Body of pancreas (tissue), 4 donors: ENCODE measurements around the gene SMARCB1. TPM values are rescaled to one million over a fixed set of nuclear protein-coding genes. Genes with fewer than 3 reads are reported as not detected.

Experiments used
- ATAC-seq: fragments of 150-250 bp; one replicate; pipeline ENCODE4 v1.9.1; 2016
- DNase-seq, 4 donors: peaks; one replicate each; pipeline ENCODE4 v3.0.0-alpha.2; 2019
- H3K27ac ChIP-seq, 4 donors: fragments of 200-600 bp; sonication (generic); 1 replicate in 3 of 4; 2 replicates in 1 of 4; pipeline versions ENCODE4 v1.5.1 to v1.6.1; 2016 to 2019; ENCODE audit warnings: mild to moderate bottlenecking in 1 of 4, mixed read lengths in 1 of 4, moderate library complexity in 1 of 4
- H3K27me3 ChIP-seq, 2 donors: fragments of 200-600 bp; sonication (generic); one replicate each; pipeline ENCODE4 v1.6.0; 2016; ENCODE audit warnings: mild to moderate bottlenecking in 1 of 2
- H3K36me3 ChIP-seq, 2 donors: fragments of 200-600 bp; sonication (generic); replicated peaks in 1 of 2; 2 replicates each; pipeline ENCODE4 v1.5.1; 2016; ENCODE audit warnings: low read depth in 2 of 2; ENCODE audit not compliant: insufficient read depth in 1 of 2
- H3K4me1 ChIP-seq: fragments of 200-600 bp; sonication (generic); one replicate; pipeline ENCODE4 v1.6.0; 2016
- H3K4me3 ChIP-seq, 2 donors: fragments of 200-600 bp; sonication (generic); 1 replicate in 1 of 2; 2 replicates in 1 of 2; pipeline ENCODE4 v1.5.1; 2016 to 2019
- H3K9me3 ChIP-seq, 3 donors: fragments of 200-600 bp; sonication (generic); 1 replicate in 2 of 3; 2 replicates in 1 of 3; pipeline ENCODE4 v1.5.1; 2016
- POLR2A ChIP-seq, 3 donors: fragments of 450-650 bp; IDR thresholded peaks; one replicate each; pipeline ENCODE4 v1.6.1; 2016; ENCODE audit warnings: antibody characterized with exemption in 3 of 3, mild to moderate bottlenecking in 2 of 3
- WGBS, 2 donors: methylation state at CpG; one replicate each; pipeline ENCODE4 v1.1.5; 2017; 5-methylcytosine and 5-hydroxymethylcytosine counted together
- intact Hi-C: fragments of 100-400 bp; cut with DNase I; formaldehyde crosslinking; loops from one replicate; pipeline ENCODE4 v1.15.1; 2023
- total RNA-seq, 2 donors: library from RNA; depleted of rRNA; stranded (reverse); fragments of >200 nt; gene quantifications; one replicate each; pipeline ENCODE4 v1.1.0, GENCODE V29; 2016
- TF ChIP-seq, protein P1 (sequence below), 7 experiments: fragments of 450-650 bp in 4 of 7; fragments of 200-600 bp in 3 of 7; sonication (generic) in 3 of 7; IDR thresholded peaks; one replicate each; pipeline ENCODE4 v1.5.1; 2016 to 2019; ENCODE audit warnings: antibody characterized with exemption in 7 of 7

Gene SMARCB1
- 100 to 1,000 TPM in 1 of 2 donors, 10 to 100 TPM in 1; 40.2 to 119 TPM for total RNA-seq

DNA sequence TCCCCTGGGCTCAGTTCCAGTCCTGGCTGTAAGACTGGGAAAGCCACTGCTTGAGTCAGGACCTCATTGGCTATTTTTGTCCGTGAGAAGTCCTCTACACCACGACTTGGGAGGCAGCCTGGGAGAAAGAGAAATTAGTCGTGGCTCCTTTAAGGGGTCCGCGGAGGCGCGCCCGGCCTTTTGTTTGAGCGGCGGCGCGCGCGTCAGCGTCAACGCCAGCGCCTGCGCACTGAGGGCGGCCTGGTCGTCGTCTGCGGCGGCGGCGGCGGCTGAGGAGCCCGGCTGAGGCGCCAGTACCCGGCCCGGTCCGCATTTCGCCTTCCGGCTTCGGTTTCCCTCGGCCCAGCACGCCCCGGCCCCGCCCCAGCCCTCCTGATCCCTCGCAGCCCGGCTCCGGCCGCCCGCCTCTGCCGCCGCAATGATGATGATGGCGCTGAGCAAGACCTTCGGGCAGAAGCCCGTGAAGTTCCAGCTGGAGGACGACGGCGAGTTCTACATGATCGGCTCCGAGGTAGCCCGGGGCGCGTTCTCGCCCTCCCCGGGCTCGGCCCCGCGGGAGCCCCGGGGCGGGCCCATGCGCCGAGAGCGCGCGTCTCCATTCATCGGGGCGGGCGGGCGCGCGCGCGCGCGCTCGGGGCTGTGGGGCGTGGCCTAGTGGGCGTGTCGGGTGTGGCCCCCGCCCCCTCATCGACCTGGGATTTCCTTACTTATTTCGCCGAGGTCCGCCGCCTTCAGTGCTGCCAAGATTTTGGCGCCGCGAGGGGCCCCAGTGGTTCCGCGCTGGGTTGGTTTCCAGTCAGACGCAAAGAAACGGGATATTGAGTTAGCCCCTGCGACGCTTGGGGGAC lies at the start of gene SMARCB1:
TSS of gene SMARCB1 (plus strand) at position 215 of the 848 bp plus-strand sequence. CDS start at position 419, 204 bp downstream.
- Histone ChIP-seq H3K27me3 (no peaks in the 10 kb centered on the region), H3K36me3 (no peaks in the 10 kb centered on the region), H3K4me3 (peak within 1 kb of the TSS; percentile 77 to 79), H3K9me3 (no peaks in the 10 kb centered on the region), H3K27ac (peak within 1 kb of the TSS; percentile 96 to 100 (median 98)), H3K4me1 (peaks cover 49% of the 10 kb centered on the region)
- intact Hi-C loops: no loop called here
- TF ChIP-seq POLR2A (IDR thresholded peaks at IDR 0.05): peak; percentile 76 to 87 (median 81)
- TF ChIP-seq, protein P1, sequence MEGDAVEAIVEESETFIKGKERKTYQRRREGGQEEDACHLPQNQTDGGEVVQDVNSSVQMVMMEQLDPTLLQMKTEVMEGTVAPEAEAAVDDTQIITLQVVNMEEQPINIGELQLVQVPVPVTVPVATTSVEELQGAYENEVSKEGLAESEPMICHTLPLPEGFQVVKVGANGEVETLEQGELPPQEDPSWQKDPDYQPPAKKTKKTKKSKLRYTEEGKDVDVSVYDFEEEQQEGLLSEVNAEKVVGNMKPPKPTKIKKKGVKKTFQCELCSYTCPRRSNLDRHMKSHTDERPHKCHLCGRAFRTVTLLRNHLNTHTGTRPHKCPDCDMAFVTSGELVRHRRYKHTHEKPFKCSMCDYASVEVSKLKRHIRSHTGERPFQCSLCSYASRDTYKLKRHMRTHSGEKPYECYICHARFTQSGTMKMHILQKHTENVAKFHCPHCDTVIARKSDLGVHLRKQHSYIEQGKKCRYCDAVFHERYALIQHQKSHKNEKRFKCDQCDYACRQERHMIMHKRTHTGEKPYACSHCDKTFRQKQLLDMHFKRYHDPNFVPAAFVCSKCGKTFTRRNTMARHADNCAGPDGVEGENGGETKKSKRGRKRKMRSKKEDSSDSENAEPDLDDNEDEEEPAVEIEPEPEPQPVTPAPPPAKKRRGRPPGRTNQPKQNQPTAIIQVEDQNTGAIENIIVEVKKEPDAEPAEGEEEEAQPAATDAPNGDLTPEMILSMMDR (IDR thresholded peaks at IDR 0.05): no peak
- peak; percentile 95 for ATAC-seq
- DNase-seq: peak; percentile 90 to 94 (median 92)
- 0% methylated on average over 3 to 78 of the region's 97 CpGs for WGBS, 2 donors

DNA sequence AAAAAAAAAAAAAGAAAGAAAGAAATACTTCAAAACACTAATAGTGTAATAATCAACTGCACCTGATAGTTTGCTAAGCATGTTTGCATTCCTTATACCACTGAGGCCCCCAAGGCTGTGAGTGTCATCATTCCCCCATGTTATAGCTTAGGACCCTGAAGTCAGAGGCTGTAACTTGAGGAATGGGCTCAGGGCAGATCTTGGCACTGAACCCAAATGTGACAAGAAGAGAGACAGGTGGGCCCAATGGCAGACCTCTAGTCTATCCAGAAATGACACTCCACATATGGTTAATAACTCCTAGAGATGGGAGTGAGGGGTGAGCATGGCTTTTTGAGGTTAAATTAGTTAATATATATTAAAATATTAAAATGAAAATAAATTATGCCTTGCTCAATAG lies 49.1 kb upstream of the SMARCB1 start:
- no peak overlapping the region for H3K4me3 ChIP-seq
- no peak overlapping the region for H3K27ac ChIP-seq
- ATAC-seq: no peak
- H3K27me3 ChIP-seq: no peaks in the 10 kb centered on the region
- no peaks in the 10 kb centered on the region for H3K9me3 ChIP-seq
- TF ChIP-seq POLR2A (IDR thresholded peaks at IDR 0.05): no peak
- TF ChIP-seq, protein P1 (IDR thresholded peaks at IDR 0.05): no peak
- DNase-seq: no peak
- H3K4me1 ChIP-seq: no peaks in the 10 kb centered on the region
- no peaks in the 10 kb centered on the region for H3K36me3 ChIP-seq
- intact Hi-C loops: no loop called here

DNA sequence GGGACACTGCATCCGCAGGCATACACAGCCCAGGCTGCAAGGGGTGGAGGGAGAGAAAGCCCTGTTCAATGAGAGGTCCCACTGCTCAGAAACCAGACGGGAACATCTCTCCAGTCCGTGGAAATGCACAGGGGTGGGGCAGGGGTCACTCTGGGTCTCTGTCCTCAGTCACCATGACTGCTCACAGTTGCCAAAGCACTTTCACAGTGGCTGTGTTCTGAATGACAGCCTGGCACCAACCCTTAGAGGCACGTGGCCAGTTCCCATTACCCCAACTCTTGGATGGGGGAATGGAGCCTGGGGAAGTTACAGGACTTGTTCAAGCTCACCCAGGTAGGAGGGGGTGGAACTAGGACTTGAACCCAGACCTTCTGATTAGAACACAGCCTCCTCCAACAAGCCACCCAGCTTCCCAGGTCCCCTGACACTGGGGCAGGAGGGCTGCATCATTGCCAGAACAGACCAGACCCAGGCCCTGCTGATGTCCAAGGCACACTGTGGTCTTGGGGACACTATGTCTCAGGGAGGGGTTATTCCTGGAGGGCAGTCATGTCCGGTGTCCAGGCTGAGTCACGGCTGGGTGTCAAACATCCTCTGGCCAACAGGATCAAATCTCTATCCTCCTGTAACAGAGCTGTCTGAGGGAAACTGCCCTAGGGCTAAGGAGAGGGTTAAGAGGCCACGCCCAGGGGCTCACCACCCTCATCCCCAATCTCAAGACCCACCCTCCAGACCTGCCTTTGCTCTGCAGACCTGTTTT lies 44.1 kb upstream of the SMARCB1 start:
- H3K4me3 ChIP-seq: no peak overlapping the region
- peaks cover 11% of the 10 kb centered on the region for H3K4me1 ChIP-seq
- H3K36me3 ChIP-seq: peaks cover 0 to 12% of the 10 kb centered on the region in 2 donors
- ATAC-seq (no peak), DNase-seq (peak in 1 of 4 donors; percentile 47)
- no peaks in the 10 kb centered on the region for H3K9me3 ChIP-seq
- TF ChIP-seq, protein P1 (IDR thresholded peaks at IDR 0.05): no peak
- TF ChIP-seq POLR2A (IDR thresholded peaks at IDR 0.05): no peak
- intact Hi-C loops: no loop called here
- H3K27ac ChIP-seq: no peak overlapping the region
- no peaks in the 10 kb centered on the region for H3K27me3 ChIP-seq
- WGBS, 2 donors: 63 to 69% methylated on average over 4 to 7 of the region's 7 CpGs

DNA sequence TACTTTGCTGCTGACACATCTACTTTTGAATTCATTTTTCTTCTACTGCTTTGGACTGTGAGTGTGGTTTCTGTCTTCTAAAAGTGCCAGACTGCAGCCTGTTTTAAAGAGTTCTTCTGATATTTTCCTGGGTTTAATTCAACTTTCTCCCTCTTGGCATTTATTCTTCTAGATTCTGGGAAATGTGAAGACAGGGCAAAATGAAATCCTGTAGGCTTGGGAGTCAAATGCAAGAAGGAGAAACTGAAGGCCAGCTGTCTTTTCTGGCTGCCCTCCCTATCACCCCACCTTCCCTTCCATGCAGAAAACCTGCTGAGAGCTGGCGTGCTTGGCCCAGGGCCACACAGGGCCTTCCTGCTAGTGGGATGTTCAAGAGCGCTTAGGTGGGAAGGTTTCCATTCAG lies 43.5 kb upstream of the SMARCB1 start:
- 94 to 100% methylated on average over 2 of the region's 2 CpGs for WGBS, 2 donors
- H3K9me3 ChIP-seq: no peaks in the 10 kb centered on the region
- intact Hi-C loops: no loop called here
- TF ChIP-seq POLR2A (IDR thresholded peaks at IDR 0.05): no peak
- TF ChIP-seq, protein P1 (IDR thresholded peaks at IDR 0.05): no peak
- H3K27me3 ChIP-seq: no peaks in the 10 kb centered on the region
- no peak overlapping the region for H3K4me3 ChIP-seq
- ATAC-seq (no peak), DNase-seq (no peak)
- peaks cover 11% of the 10 kb centered on the region for H3K4me1 ChIP-seq
- peaks cover 0 to 12% of the 10 kb centered on the region in 2 donors for H3K36me3 ChIP-seq
- H3K27ac ChIP-seq: no peak overlapping the region
